ENCODE results near the gene BRIP1. TPM values are rescaled to one million over a fixed set of nuclear protein-coding genes. Genes with fewer than 3 reads are reported as not detected.

The BRIP1 gene
- total RNA-seq, 1 donor from 2014 or later = 4.3 TPM

DNA sequence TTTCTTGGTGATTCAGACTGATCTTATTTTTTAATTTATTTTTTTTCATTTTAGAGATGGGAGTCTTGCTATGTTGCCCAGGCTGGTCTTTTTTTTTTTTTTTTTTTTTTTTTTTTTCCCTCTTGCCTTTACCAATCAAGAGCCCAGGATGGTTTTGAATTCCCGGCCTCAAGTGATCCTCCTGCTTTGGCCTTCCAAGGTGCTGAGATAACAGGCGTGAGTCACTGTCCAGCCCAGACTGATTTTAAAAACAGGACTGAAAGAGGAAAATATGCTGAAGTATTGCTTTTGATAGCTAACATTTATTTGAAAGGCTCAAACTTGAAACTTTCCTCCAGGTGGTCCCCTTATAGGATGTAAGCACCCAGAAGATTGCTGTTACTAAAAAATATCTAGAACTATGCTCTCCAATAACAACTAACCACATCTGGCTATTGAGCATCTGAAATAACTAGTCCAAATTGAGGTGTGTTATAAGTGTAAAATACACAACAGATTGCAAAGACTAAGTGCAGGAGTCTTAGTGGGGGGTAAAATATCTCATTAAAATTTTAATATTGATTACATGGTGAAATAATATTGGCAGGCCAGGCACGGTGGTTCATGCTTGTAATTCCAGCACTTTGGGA, 15.8 kb upstream of the BRIP1 start:
- Mint-ChIP-seq H3K9me3 (ENCODE audit: low read depth) (no peaks in the 10 kb centered on the region), H3K4me1 (ENCODE audit: low read depth) (no peaks in the 10 kb centered on the region), H3K36me3 (ENCODE audit: low read depth) (peaks cover 8% of the 10 kb centered on the region), H3K4me3 (ENCODE audit: unreplicated experiment) (no peak overlapping the region), H3K27ac (ENCODE audit: unreplicated experiment) (no peak overlapping the region), H3K27me3 (ENCODE audit: low read depth) (no peaks in the 10 kb centered on the region)
- TF ChIP-seq CTCF (IDR thresholded peaks at IDR 0.05) = no peak
- DNase-seq (ENCODE audit: low spot score) = no peak

GRCh38 chr17:61878520-61878919, 15.2 kb upstream of the BRIP1 start:
- peaks cover 9% of the 10 kb centered on the region for H3K36me3 Mint-ChIP-seq (ENCODE audit: low read depth)

GRCh38 chr17:61877837-61878236, 14.5 kb upstream of the BRIP1 start:
- no peaks in the 10 kb centered on the region for H3K27me3 Mint-ChIP-seq (ENCODE audit: low read depth)
- peaks cover 9% of the 10 kb centered on the region for H3K36me3 Mint-ChIP-seq (ENCODE audit: low read depth)
- no peak for DNase-seq (ENCODE audit: low spot score)
- no peak for TF ChIP-seq CTCF (IDR thresholded peaks at IDR 0.05)
- no peak overlapping the region for H3K4me3 Mint-ChIP-seq (ENCODE audit: unreplicated experiment)
- no peaks in the 10 kb centered on the region for H3K4me1 Mint-ChIP-seq (ENCODE audit: low read depth)
- H3K27ac Mint-ChIP-seq (ENCODE audit: unreplicated experiment) = no peak overlapping the region
- no peaks in the 10 kb centered on the region for H3K9me3 Mint-ChIP-seq (ENCODE audit: low read depth)

More at GRCh38 chr17:61878520-61878919, 15.2 kb upstream of the BRIP1 start:
- no peaks in the 10 kb centered on the region for H3K9me3 Mint-ChIP-seq (ENCODE audit: low read depth)
- DNase-seq (ENCODE audit: low spot score) = no peak
- H3K4me3 Mint-ChIP-seq (ENCODE audit: unreplicated experiment) = no peak overlapping the region
- no peak overlapping the region for H3K27ac Mint-ChIP-seq (ENCODE audit: unreplicated experiment)
- no peaks in the 10 kb centered on the region for H3K4me1 Mint-ChIP-seq (ENCODE audit: low read depth)
- H3K27me3 Mint-ChIP-seq (ENCODE audit: low read depth) = no peaks in the 10 kb centered on the region
- TF ChIP-seq CTCF (IDR thresholded peaks at IDR 0.05) = no peak

DNA sequence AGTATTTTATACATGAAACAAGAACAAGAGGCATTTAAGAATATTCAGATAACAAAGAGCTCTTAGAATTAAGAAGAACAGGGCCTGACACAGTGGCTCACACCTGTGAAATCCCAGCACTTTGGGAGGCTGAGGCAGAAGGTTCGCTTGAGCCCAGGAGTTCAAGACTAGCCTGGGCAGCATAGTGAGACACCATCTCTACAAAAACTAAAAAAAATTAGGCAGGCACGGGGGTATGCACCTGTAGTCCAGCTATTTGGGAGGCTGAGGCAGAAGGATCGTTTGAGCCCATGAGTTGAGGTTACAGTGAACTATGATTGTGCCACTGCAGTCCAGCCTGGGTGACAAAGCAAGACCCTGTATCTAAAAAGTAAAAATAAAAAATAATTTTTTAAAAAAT, 12.5 kb upstream of the BRIP1 start:
- no peak overlapping the region for H3K27ac Mint-ChIP-seq (ENCODE audit: unreplicated experiment)
- DNase-seq (ENCODE audit: low spot score) = no peak
- H3K4me3 Mint-ChIP-seq (ENCODE audit: unreplicated experiment) = no peak overlapping the region
- H3K4me1 Mint-ChIP-seq (ENCODE audit: low read depth) = no peaks in the 10 kb centered on the region
- H3K36me3 Mint-ChIP-seq (ENCODE audit: low read depth) = peaks cover 11% of the 10 kb centered on the region
- H3K9me3 Mint-ChIP-seq (ENCODE audit: low read depth) = no peaks in the 10 kb centered on the region
- TF ChIP-seq CTCF (IDR thresholded peaks at IDR 0.05) = no peak
- no peaks in the 10 kb centered on the region for H3K27me3 Mint-ChIP-seq (ENCODE audit: low read depth)

DNA sequence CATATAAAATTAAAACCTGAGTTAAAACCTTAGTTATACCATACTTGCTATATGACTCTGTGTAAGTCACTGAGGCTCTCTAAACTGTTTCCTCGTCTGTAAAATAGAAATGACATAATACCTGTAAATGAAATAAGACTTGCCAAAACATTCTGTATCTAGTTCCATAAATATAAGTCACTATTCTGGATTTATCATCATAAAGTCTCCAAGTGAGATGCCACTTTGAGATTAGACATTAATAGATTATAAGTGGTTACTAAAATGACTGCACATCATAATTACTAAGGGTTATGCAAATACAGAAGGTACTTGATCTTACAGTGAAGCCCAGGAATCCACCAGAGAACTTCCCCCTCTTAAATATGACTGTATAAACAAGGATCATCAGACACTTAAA, 12.0 kb upstream of the BRIP1 start:
- no peak for TF ChIP-seq CTCF (IDR thresholded peaks at IDR 0.05)
- no peak for DNase-seq (ENCODE audit: low spot score)
- Mint-ChIP-seq H3K4me3 (ENCODE audit: unreplicated experiment) (no peak overlapping the region), H3K4me1 (ENCODE audit: low read depth) (no peaks in the 10 kb centered on the region), H3K36me3 (ENCODE audit: low read depth) (peaks cover 12% of the 10 kb centered on the region), H3K9me3 (ENCODE audit: low read depth) (no peaks in the 10 kb centered on the region), H3K27ac (ENCODE audit: unreplicated experiment) (no peak overlapping the region), H3K27me3 (ENCODE audit: low read depth) (no peaks in the 10 kb centered on the region)
